Endodermal cell (in vitro differentiated cells): Measurements from ENCODE around the gene IQGAP2. TPM values are rescaled to one million over a fixed set of nuclear protein-coding genes. Genes with fewer than 3 reads are reported as not detected.

Experiments used
- DNase-seq: peaks from one replicate; pipeline ENCODE4 v3.0.0-alpha.2; 2017
- H3K27ac ChIP-seq: 2 replicates; pipeline ENCODE4 v1.5.1; 2013; ENCODE audit warnings: mild to moderate bottlenecking, low read depth, low read length, moderate library complexity
- H3K27me3 ChIP-seq: 2 replicates; pipeline ENCODE4 v1.6.1; 2013; ENCODE audit warnings: mild to moderate bottlenecking, low read length, moderate library complexity; ENCODE audit not compliant: insufficient read depth, control insufficient read depth, poor library complexity, severe bottlenecking
- H3K36me3 ChIP-seq: 2 replicates; pipeline ENCODE4 v1.7.0; 2013; ENCODE audit warnings: mild to moderate bottlenecking, low read length, moderate library complexity; ENCODE audit not compliant: control insufficient read depth, insufficient read depth
- H3K4me1 ChIP-seq: one replicate; pipeline ENCODE4 v1.7.0; 2013; ENCODE audit warnings: low read length; ENCODE audit not compliant: control insufficient read depth, insufficient read depth
- H3K4me3 ChIP-seq: 2 replicates; pipeline ENCODE4 v1.5.1; 2013; ENCODE audit warnings: mild to moderate bottlenecking, low read length, moderate library complexity
- H3K9ac ChIP-seq: 2 replicates; pipeline ENCODE4 v1.6.1; 2013; ENCODE audit warnings: mild to moderate bottlenecking, low read length, moderate library complexity; ENCODE audit not compliant: poor library complexity, severe bottlenecking; ENCODE audit errors: extremely low read depth
- H3K9me3 ChIP-seq: 2 replicates; pipeline ENCODE4 v1.6.1; 2013; ENCODE audit warnings: mild to moderate bottlenecking, low read length, moderate library complexity; ENCODE audit not compliant: control insufficient read depth
- H3K27ac Mint-ChIP-seq: 2 replicates; pipeline ENCODE4 v1.8.0; 2020; ENCODE audit warnings: mixed read lengths
- H3K27me3 Mint-ChIP-seq: 2 replicates; pipeline ENCODE4 v1.8.0; 2021; ENCODE audit warnings: mild to moderate bottlenecking, mixed read lengths; ENCODE audit not compliant: insufficient read depth
- H3K36me3 Mint-ChIP-seq: 2 replicates; pipeline ENCODE4 v1.8.0; 2020; ENCODE audit warnings: low read depth, mixed read lengths
- H3K4me1 Mint-ChIP-seq: 2 replicates; pipeline ENCODE4 v1.8.0; 2020; ENCODE audit warnings: mixed read lengths
- H3K4me3 Mint-ChIP-seq: 2 replicates; pipeline ENCODE4 v1.8.0; 2020; ENCODE audit warnings: mild to moderate bottlenecking, moderate library complexity, mixed read lengths
- H3K9me3 Mint-ChIP-seq: 2 replicates; pipeline ENCODE4 v1.8.0; 2020; ENCODE audit warnings: mild to moderate bottlenecking, mixed read lengths
- WGBS, 2 experiments: methylation state at CpG; one replicate each; pipeline versions ENCODE4 v1.1.5 to v1.1.7; 2013; ENCODE audit warnings: missing lambda C conversion rate in 2 of 2, mixed read lengths in 1 of 2; ENCODE audit not compliant: insufficient coverage in 1 of 2, insufficient read length in 1 of 2; 5-methylcytosine and 5-hydroxymethylcytosine counted together
- total RNA-seq, 2 donors: library from RNA; stranded (reverse); fragmentation: NEBNext Ultra II Directional in 1 of 2; extraction: Animal tissue kit (Norgen Biotek cat#: 25700) in 1 of 2; gene quantifications; 2 replicates in 1 of 2; 3 replicates in 1 of 2; pipeline ENCODE4 v1.2.1, GENCODE V29; 2021
- TF ChIP-seq, protein P1 (sequence below): fragments of 200-600 bp; sonication (generic); conservative IDR thresholded peaks from 2 replicates; pipeline ENCODE4 v1.5.0; 2021; ENCODE audit warnings: antibody characterized with exemption, mild to moderate bottlenecking

The IQGAP2 gene
- total RNA-seq, 2 donors from 2014 or later = 8.3 to 19.4 TPM

DNA sequence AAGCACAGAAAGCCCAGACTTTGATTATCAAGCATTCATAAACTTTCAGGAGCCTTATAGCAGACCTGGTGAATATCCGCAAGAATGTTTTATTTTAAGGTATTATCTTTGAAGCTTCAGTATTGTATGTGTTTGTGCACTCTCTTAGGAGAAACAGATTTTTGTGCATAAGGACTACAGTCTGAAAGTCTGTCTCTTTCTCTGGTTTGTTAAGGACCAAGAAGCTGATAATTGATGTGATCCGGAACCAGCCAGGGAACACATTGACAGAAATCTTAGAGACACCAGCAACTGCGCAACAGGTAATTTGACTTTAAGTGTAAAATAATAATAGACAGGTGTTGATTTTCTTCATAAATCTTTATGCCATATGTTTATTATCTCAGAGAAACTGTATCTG, 290.1 kb downstream of the IQGAP2 start:
- H3K4me1 ChIP-seq = no peaks in the 10 kb centered on the region
- TF ChIP-seq, protein P1, sequence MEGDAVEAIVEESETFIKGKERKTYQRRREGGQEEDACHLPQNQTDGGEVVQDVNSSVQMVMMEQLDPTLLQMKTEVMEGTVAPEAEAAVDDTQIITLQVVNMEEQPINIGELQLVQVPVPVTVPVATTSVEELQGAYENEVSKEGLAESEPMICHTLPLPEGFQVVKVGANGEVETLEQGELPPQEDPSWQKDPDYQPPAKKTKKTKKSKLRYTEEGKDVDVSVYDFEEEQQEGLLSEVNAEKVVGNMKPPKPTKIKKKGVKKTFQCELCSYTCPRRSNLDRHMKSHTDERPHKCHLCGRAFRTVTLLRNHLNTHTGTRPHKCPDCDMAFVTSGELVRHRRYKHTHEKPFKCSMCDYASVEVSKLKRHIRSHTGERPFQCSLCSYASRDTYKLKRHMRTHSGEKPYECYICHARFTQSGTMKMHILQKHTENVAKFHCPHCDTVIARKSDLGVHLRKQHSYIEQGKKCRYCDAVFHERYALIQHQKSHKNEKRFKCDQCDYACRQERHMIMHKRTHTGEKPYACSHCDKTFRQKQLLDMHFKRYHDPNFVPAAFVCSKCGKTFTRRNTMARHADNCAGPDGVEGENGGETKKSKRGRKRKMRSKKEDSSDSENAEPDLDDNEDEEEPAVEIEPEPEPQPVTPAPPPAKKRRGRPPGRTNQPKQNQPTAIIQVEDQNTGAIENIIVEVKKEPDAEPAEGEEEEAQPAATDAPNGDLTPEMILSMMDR = no peak
- H3K9me3 ChIP-seq = no peaks in the 10 kb centered on the region
- H3K27me3 ChIP-seq = no peaks in the 10 kb centered on the region
- H3K4me3 Mint-ChIP-seq = no peak overlapping the region
- no peaks in the 10 kb centered on the region for H3K9me3 Mint-ChIP-seq
- H3K36me3 Mint-ChIP-seq = peaks cover 1% of the 10 kb centered on the region
- no peak overlapping the region for H3K27ac Mint-ChIP-seq
- no peaks in the 10 kb centered on the region for H3K36me3 ChIP-seq
- H3K27me3 Mint-ChIP-seq = no peaks in the 10 kb centered on the region
- DNase-seq = no peak
- no peak overlapping the region for H3K27ac ChIP-seq
- no peak overlapping the region for H3K4me3 ChIP-seq
- no peak overlapping the region for H3K9ac ChIP-seq
- peaks cover 9% of the 10 kb centered on the region for H3K4me1 Mint-ChIP-seq
- WGBS, 2 experiments = 99 to 100% methylated on average over 1 to 3 of the region's 3 CpGs

DNA sequence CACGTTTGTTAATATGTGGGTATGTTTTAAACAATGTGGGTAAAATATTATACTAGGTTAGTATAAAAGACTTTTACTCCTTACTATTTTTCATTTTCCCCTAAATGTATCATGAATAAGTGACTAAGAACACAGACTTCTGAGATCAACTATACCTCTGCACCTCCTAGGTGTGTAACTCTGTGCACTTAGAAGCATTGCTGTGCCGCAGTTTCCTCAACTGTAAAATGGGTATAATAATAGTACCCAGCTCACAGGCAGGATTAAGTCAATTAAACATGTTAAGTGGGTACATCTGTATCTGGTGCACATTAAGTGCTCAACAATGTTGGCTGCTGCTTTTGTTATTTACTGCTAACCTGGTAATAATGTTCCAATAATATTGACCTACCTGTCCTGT, 291.2 kb downstream of the IQGAP2 start:
- WGBS, 2 experiments = 83 to 100% methylated on average over 1 of the region's 2 CpGs

DNA sequence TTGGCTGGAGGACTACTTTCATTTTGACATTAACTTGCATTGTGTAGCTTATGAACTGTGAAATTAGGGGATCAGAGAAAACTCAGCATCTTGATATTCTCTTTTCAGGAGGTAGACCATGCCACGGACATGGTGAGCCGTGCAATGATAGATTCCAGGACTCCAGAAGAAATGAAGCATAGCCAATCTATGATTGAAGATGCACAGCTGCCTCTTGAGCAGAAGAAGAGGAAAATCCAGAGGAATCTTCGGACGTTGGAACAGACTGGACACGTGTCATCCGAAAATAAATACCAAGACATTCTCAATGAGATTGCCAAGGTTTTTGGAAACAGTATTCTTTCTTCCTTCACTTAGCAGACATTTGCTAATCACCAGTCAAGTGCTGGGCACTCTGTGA, 292.3 kb downstream of the IQGAP2 start:
- no peaks in the 10 kb centered on the region for H3K27me3 ChIP-seq
- Mint-ChIP-seq H3K27me3 (no peaks in the 10 kb centered on the region), H3K36me3 (peaks cover 1% of the 10 kb centered on the region), H3K4me1 (peaks cover 9% of the 10 kb centered on the region), H3K27ac (no peak overlapping the region), H3K4me3 (no peak overlapping the region), H3K9me3 (no peaks in the 10 kb centered on the region)
- H3K4me3 ChIP-seq = no peak overlapping the region
- H3K9me3 ChIP-seq = no peaks in the 10 kb centered on the region
- no peak for DNase-seq
- no peaks in the 10 kb centered on the region for H3K36me3 ChIP-seq
- no peak overlapping the region for H3K9ac ChIP-seq
- TF ChIP-seq, protein P1 = no peak
- H3K4me1 ChIP-seq = no peaks in the 10 kb centered on the region
- no peak overlapping the region for H3K27ac ChIP-seq
- WGBS, 2 experiments = 91 to 100% methylated on average over 6 of the region's 6 CpGs

More for the DNA sequence above, 291.2 kb downstream of the IQGAP2 start:
- H3K36me3 ChIP-seq = no peaks in the 10 kb centered on the region
- Mint-ChIP-seq H3K4me1 (peaks cover 9% of the 10 kb centered on the region), H3K27ac (no peak overlapping the region), H3K36me3 (peaks cover 1% of the 10 kb centered on the region), H3K4me3 (no peak overlapping the region), H3K27me3 (no peaks in the 10 kb centered on the region), H3K9me3 (no peaks in the 10 kb centered on the region)
- H3K27me3 ChIP-seq = no peaks in the 10 kb centered on the region
- no peaks in the 10 kb centered on the region for H3K4me1 ChIP-seq
- TF ChIP-seq, protein P1 = no peak
- no peak for DNase-seq
- no peak overlapping the region for H3K4me3 ChIP-seq
- no peak overlapping the region for H3K9ac ChIP-seq
- no peak overlapping the region for H3K27ac ChIP-seq
- no peaks in the 10 kb centered on the region for H3K9me3 ChIP-seq
